OCI-LY7 (cell line): ENCODE results near the gene CYTH3.

Source experiments
- EZH2phosphoT487 ChIP-seq: fragments of 200-600 bp; sonication (generic); IDR thresholded peaks from 2 replicates; pipeline ENCODE4 v1.6.1; 2018; ENCODE audit warnings: low read depth, borderline replicate concordance, mild to moderate bottlenecking, mixed run types, antibody characterized with exemption, low read length, moderate library complexity, mixed read lengths
- TF ChIP-seq, protein P1 (sequence below): fragments of 200-600 bp; sonication (generic); conservative IDR thresholded peaks from 2 replicates; pipeline ENCODE4 v1.5.1; 2014; ENCODE audit warnings: mild to moderate bottlenecking, antibody characterized with exemption, low read length, moderate library complexity, mixed read lengths

GRCh38 chr7:6170571-6171531, 101.6 kb downstream of the CYTH3 start:
- TF ChIP-seq, protein P1, sequence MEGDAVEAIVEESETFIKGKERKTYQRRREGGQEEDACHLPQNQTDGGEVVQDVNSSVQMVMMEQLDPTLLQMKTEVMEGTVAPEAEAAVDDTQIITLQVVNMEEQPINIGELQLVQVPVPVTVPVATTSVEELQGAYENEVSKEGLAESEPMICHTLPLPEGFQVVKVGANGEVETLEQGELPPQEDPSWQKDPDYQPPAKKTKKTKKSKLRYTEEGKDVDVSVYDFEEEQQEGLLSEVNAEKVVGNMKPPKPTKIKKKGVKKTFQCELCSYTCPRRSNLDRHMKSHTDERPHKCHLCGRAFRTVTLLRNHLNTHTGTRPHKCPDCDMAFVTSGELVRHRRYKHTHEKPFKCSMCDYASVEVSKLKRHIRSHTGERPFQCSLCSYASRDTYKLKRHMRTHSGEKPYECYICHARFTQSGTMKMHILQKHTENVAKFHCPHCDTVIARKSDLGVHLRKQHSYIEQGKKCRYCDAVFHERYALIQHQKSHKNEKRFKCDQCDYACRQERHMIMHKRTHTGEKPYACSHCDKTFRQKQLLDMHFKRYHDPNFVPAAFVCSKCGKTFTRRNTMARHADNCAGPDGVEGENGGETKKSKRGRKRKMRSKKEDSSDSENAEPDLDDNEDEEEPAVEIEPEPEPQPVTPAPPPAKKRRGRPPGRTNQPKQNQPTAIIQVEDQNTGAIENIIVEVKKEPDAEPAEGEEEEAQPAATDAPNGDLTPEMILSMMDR, result no peak
- no peak for TF ChIP-seq EZH2phosphoT487
